Caco-2 (cell line): ENCODE results near the gene ISM1. TPM values are rescaled to one million over a fixed set of nuclear protein-coding genes. Genes with fewer than 3 reads are reported as not detected.

Experiments used
- BruUV-seq: library from RNA; stranded (reverse); fragments of 400-500 nt; replicated peaks from 2 replicates; lab custom pipeline; 2021; lab: Mats Ljungman, UMichigan
- CTCF ChIA-PET: fragments of 300-600 bp; sonication (Branson Sonifier 250); formaldehyde crosslinking; loops from one replicate; lab custom pipeline; 2022; ENCODE audit warnings: antibody characterized with exemption; lab: Charles Lee
- POLR2A ChIA-PET: fragments of 300-600 bp; sonication (Branson Sonifier 250); formaldehyde crosslinking; loops from one replicate; lab custom pipeline; 2022; ENCODE audit warnings: antibody characterized with exemption; lab: Charles Lee
- DNase-seq, 2 experiments: peaks; one replicate each; pipeline versions ENCODE4 v3.0.0 to v3.0.0-alpha.2; 2020 to 2022
- H3K27me3 ChIP-seq: replicated peaks from 2 replicates; pipeline ENCODE4 v1.6.0; 2011; ENCODE audit warnings: low read length; ENCODE audit not compliant: control insufficient read depth, insufficient read depth
- H3K36me3 ChIP-seq: 2 replicates; pipeline ENCODE4 v1.5.1; 2011; ENCODE audit warnings: low read length; ENCODE audit not compliant: control insufficient read depth, insufficient read depth
- H3K4me1 ChIP-seq: fragments of 250-450 bp; sonication (Bioruptor Pico); 2 replicates; pipeline ENCODE4 v1.5.1; 2020; ENCODE audit warnings: mild to moderate bottlenecking
- H3K4me3 ChIP-seq: 2 replicates; pipeline ENCODE4 v1.5.1; 2011; ENCODE audit warnings: low read depth, mild to moderate bottlenecking, control low read depth, low read length
- H3K9me3 ChIP-seq: fragments of 250-450 bp; sonication (Bioruptor Pico); 2 replicates; pipeline ENCODE4 v1.5.1; 2020; ENCODE audit warnings: mild to moderate bottlenecking, moderate library complexity
- H3K27ac Mint-ChIP-seq: one replicate; pipeline ENCODE4 v1.8.0; 2022; ENCODE audit warnings: mixed read lengths; ENCODE audit not compliant: unreplicated experiment
- H3K27me3 Mint-ChIP-seq: one replicate; pipeline ENCODE4 v1.8.0; 2022; ENCODE audit warnings: mixed read lengths; ENCODE audit not compliant: insufficient read depth, unreplicated experiment
- H3K36me3 Mint-ChIP-seq: one replicate; pipeline ENCODE4 v1.8.0; 2022; ENCODE audit warnings: mild to moderate bottlenecking, mixed read lengths; ENCODE audit not compliant: insufficient read depth, unreplicated experiment
- H3K4me1 Mint-ChIP-seq: one replicate; pipeline ENCODE4 v1.8.0; 2022; ENCODE audit warnings: low read depth, mixed read lengths; ENCODE audit not compliant: unreplicated experiment
- H3K4me3 Mint-ChIP-seq: one replicate; pipeline ENCODE4 v1.8.0; 2022; ENCODE audit warnings: mild to moderate bottlenecking, moderate library complexity, mixed read lengths; ENCODE audit not compliant: unreplicated experiment
- H3K9me3 Mint-ChIP-seq: one replicate; pipeline ENCODE4 v1.8.0; 2022; ENCODE audit warnings: mixed read lengths; ENCODE audit not compliant: unreplicated experiment
- intact Hi-C: fragments of 100-400 bp; cut with micrococcal nuclease; formaldehyde crosslinking; loops from one replicate; pipeline ENCODE4 v1.10.0; 2022; ENCODE audit not compliant: unreplicated experiment
- total RNA-seq: library from RNA; stranded (reverse); gene quantifications from 2 replicates; pipeline ENCODE4 v1.2.3, GENCODE V29; 2022
- TF ChIP-seq, protein P1 (sequence below), 2 experiments: fragments of 200-600 bp in 1 of 2; IDR thresholded peaks; 1 replicate in 1 of 2; 2 replicates in 1 of 2; pipeline versions ENCODE4 v1.5.1 to v1.8.0; 2011 to 2022; ENCODE audit warnings: antibody characterized with exemption in 1 of 2, control low read depth in 1 of 2, inconsistent platforms in 1 of 2, low read depth in 1 of 2, low read length in 1 of 2, mild to moderate bottlenecking in 1 of 2, moderate library complexity in 1 of 2; ENCODE audit not compliant: insufficient read depth in 1 of 2, severe bottlenecking in 1 of 2, unreplicated experiment in 1 of 2

ISM1 gene
- total RNA-seq, 1 experiment from 2014 or later, result 1.8 TPM

DNA sequence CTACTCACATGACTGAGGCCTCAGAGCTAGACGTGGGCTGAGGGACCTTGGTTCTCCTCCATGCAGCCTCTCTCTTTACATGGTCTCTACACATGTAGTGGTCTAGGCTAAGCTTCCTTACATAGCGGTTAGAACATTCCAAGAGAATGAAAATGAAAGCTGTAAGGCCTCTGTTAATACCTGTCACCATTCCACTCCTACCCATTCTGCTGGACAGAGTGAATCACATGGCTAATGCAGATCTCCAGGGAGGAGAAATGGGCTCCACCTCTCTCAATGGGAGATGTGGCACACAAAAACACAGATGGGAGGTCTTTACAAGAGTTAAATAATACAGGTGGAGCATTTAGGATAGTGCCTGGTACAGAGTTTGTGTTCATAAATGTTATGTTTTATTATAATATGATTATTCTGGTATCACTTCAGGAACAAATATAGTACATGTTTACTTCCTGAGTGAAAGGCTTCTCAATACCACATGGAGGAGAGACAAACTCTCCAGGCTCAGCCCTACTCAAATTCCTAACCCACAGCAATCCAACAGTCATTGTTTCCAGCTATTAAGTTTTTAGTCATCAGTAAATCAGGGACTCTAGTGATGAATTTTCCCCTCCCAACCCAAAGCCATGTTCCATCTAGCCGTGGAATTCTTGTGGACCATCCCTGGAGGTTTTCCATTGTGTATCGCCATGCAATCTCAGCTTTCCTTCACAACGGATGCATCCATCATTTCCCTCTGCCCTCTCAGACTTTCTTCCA lies 57.9 kb downstream of the ISM1 start:
- no peaks in the 10 kb centered on the region for H3K9me3 ChIP-seq
- H3K4me3 ChIP-seq, result no peak overlapping the region
- Mint-ChIP-seq H3K9me3 (no peaks in the 10 kb centered on the region), H3K36me3 (no peaks in the 10 kb centered on the region), H3K27me3 (no peaks in the 10 kb centered on the region), H3K4me1 (no peaks in the 10 kb centered on the region), H3K27ac (no peak overlapping the region), H3K4me3 (no peak overlapping the region)
- DNase-seq, result no peak
- H3K36me3 ChIP-seq, result no peaks in the 10 kb centered on the region
- POLR2A ChIA-PET, result interaction anchor here (0.6 kb wide), 1 partner anchor 63 kb away, joined by 3 read pairs; no protein-coding TSS in a partner anchor
- TF ChIP-seq, protein P1, sequence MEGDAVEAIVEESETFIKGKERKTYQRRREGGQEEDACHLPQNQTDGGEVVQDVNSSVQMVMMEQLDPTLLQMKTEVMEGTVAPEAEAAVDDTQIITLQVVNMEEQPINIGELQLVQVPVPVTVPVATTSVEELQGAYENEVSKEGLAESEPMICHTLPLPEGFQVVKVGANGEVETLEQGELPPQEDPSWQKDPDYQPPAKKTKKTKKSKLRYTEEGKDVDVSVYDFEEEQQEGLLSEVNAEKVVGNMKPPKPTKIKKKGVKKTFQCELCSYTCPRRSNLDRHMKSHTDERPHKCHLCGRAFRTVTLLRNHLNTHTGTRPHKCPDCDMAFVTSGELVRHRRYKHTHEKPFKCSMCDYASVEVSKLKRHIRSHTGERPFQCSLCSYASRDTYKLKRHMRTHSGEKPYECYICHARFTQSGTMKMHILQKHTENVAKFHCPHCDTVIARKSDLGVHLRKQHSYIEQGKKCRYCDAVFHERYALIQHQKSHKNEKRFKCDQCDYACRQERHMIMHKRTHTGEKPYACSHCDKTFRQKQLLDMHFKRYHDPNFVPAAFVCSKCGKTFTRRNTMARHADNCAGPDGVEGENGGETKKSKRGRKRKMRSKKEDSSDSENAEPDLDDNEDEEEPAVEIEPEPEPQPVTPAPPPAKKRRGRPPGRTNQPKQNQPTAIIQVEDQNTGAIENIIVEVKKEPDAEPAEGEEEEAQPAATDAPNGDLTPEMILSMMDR (IDR thresholded peaks at IDR 0.05; ENCODE audit: insufficient read depth in 1 of 2, low read depth in 1 of 2, low read length in 1 of 2, severe bottlenecking in 1 of 2, unreplicated experiment in 1 of 2), result no peak
- BruUV-seq, result no TSS peak
- CTCF ChIA-PET, result no interaction called here
- intact Hi-C loops, result no loop called here
- H3K4me1 ChIP-seq, result no peaks in the 10 kb centered on the region
- H3K27me3 ChIP-seq, result no peaks in the 10 kb centered on the region

DNA sequence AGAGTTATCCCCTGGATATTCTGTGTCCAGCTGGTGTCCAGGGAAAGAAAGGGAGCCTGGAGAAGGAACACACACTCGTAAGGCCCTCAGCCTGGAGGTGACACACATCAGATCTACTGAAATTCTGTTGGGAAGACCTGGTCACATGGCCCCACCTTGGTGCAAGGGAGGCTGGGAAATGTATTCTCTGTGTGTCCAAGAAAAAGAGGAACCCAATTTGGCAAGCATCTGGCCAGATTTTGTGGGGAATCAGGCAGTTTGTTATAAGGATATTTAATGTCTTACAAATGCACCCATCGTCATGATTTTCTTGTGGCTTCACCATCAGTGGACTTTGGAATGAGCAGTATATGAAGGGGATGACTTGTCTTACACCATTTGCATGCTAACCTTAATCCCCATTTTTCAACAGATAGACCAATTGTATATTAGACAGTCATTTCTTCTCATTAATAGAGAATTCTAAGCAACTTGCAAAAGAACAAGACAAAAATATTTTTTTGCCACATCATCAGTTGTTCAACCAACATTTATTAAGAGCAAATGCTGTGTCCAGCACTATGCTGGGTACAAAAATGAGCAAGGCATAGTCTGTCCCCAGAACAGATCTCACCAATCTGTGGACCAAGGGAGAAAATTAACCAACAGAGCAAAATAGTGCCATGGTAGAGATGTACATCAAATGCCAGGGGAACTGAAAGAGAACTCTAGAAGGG lies 59.7 kb downstream of the ISM1 start:
- H3K4me1 ChIP-seq, result no peaks in the 10 kb centered on the region
- no peaks in the 10 kb centered on the region for H3K36me3 ChIP-seq
- ChIA-PET POLR2A (no interaction called here), CTCF (no interaction called here)
- intact Hi-C loops, result no loop called here
- TF ChIP-seq, protein P1 (IDR thresholded peaks at IDR 0.05; ENCODE audit: insufficient read depth in 1 of 2, low read depth in 1 of 2, low read length in 1 of 2, severe bottlenecking in 1 of 2, unreplicated experiment in 1 of 2), result no peak
- H3K4me3 Mint-ChIP-seq, result no peak overlapping the region
- no peak overlapping the region for H3K27ac Mint-ChIP-seq
- no peaks in the 10 kb centered on the region for H3K4me1 Mint-ChIP-seq
- H3K27me3 ChIP-seq, result no peaks in the 10 kb centered on the region
- no TSS peak for BruUV-seq
- no peaks in the 10 kb centered on the region for H3K27me3 Mint-ChIP-seq
- no peak overlapping the region for H3K4me3 ChIP-seq
- H3K36me3 Mint-ChIP-seq, result no peaks in the 10 kb centered on the region
- DNase-seq, result no peak
- no peaks in the 10 kb centered on the region for H3K9me3 Mint-ChIP-seq
- H3K9me3 ChIP-seq, result no peaks in the 10 kb centered on the region

DNA sequence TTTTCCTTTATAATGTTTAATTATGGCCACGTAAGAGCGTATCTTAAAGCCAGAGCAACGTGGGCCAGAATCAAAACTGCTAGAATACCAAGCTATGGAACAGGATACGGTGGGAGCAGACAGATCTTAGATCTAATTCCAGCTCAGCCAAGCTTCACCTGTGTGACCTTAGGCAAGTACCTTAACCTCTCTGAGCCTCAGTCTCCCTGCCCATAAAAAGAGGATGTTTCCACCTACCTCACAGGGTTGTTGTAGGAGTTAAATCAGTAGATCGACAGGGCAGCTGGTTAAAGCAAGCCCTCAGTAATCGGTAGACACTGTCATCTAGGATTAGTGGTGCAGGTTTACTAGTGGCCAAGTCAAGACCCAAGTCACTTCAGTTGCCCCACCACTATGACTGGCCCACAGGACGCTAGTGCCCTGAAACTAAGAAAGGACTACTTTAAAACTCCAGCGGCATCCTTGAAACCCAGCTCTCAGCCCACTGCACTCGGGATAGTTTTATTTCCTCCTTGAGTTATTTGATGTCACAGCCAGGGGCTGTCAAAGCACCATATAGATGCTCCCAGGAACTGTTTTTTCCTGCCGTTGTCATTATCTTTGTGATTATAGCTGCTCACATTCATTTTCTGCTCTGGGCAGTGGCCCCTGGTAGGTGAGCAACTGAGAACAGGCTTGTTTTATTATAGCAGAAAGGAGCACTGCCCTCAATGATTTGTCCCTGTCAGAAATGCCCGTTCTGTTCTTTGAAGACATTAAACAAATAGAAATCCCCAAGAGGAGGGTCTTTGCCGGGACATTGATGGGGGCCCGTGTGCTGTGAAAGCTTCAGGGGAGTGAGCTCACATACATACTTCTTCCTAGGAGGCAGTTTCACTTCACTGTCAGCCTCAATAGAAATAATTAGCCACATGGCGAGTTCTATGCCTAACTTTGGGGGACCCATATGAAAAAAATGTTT lies 63.1 kb downstream of the ISM1 start:
- Mint-ChIP-seq H3K4me3 (no peak overlapping the region), H3K27ac (no peak overlapping the region), H3K27me3 (no peaks in the 10 kb centered on the region), H3K36me3 (no peaks in the 10 kb centered on the region), H3K4me1 (no peaks in the 10 kb centered on the region), H3K9me3 (no peaks in the 10 kb centered on the region)
- BruUV-seq, result no TSS peak
- TF ChIP-seq, protein P1 (IDR thresholded peaks at IDR 0.05; ENCODE audit: insufficient read depth in 1 of 2, low read depth in 1 of 2, low read length in 1 of 2, severe bottlenecking in 1 of 2, unreplicated experiment in 1 of 2), result no peak
- Histone ChIP-seq H3K36me3 (no peaks in the 10 kb centered on the region), H3K4me3 (no peak overlapping the region), H3K4me1 (no peaks in the 10 kb centered on the region), H3K27me3 (no peaks in the 10 kb centered on the region), H3K9me3 (no peaks in the 10 kb centered on the region)
- no peak for DNase-seq
- intact Hi-C loops, result no loop called here
- ChIA-PET CTCF (no interaction called here), POLR2A (no interaction called here)
